H1 (cell line): ENCODE data around the gene ZBTB7A.

Experiments used
- CTCF ChIP-seq, 3 experiments: IDR thresholded peaks; 1 replicate in 2 of 3; 2 replicates in 1 of 3; pipeline versions ENCODE4 v1.5.1 to v1.6.1; 2011; ENCODE audit warnings: low read length in 3 of 3, mild to moderate bottlenecking in 3 of 3, inconsistent platforms in 2 of 3, low read depth in 1 of 3, moderate library complexity in 1 of 3; ENCODE audit not compliant: insufficient read depth in 1 of 3; ENCODE audit errors: control extremely low read depth in 1 of 3
- EZH2 ChIP-seq: fragments of 200-600 bp; sonication (generic); IDR thresholded peaks from 2 replicates; pipeline ENCODE4 v1.7.1; 2012; ENCODE audit warnings: low read depth, mild to moderate bottlenecking, moderate library complexity, low read length, inconsistent platforms; ENCODE audit not compliant: severe bottlenecking
- POLR2A ChIP-seq, 2 experiments: IDR thresholded peaks; 1 replicate in 1 of 2; 2 replicates in 1 of 2; pipeline ENCODE4 v1.6.1; 2011; ENCODE audit warnings: low read depth in 2 of 2, low read length in 2 of 2, mild to moderate bottlenecking in 2 of 2; ENCODE audit errors: control extremely low read depth in 1 of 2
- SIX5 ChIP-seq: IDR thresholded peaks from 2 replicates; pipeline ENCODE4 v1.6.1; 2011; ENCODE audit warnings: mild to moderate bottlenecking, low read depth, low read length
- TAF7 ChIP-seq: optimal IDR thresholded peaks from 2 replicates; pipeline ENCODE3; 2011; ENCODE audit warnings: low read depth, mild to moderate bottlenecking, inconsistent platforms, low read length, moderate library complexity, borderline replicate concordance
- USF2 ChIP-seq: IDR thresholded peaks from 2 replicates; pipeline ENCODE4 v1.6.1; 2011; ENCODE audit warnings: low read length, improper control_type of control experiment

GRCh38 chr19:4018140-4018613 is 48.5 kb downstream of the ZBTB7A start:
- TF ChIP-seq EZH2 = no peak
- no peak for TF ChIP-seq CTCF (IDR thresholded peaks at IDR 0.05; ENCODE audit: control extremely low read depth in 1 of 3, insufficient read depth in 1 of 3, low read depth in 1 of 3, low read length in 3 of 3)
- TF ChIP-seq POLR2A (IDR thresholded peaks at IDR 0.05; ENCODE audit: control extremely low read depth in 1 of 2, low read depth in 2 of 2, low read length in 2 of 2) = no peak
- TF ChIP-seq TAF7 = no peak
- TF ChIP-seq USF2 = no peak
- no peak for TF ChIP-seq SIX5
